Large intestine (tissue), 3 donors: ENCODE data around the gene E2F1. TPM values are rescaled to one million over a fixed set of nuclear protein-coding genes. Genes with fewer than 3 reads are reported as not detected.
A peak's percentile ranks its signal among the peaks of the same experiment; 100 is the strongest.

ENCODE experiments used
- DNase-seq, 2 donors: peaks; one replicate each; pipeline versions ENCODE4 v3.0.0 to v3.0.0-alpha.2; 2013
- H3K27ac ChIP-seq: one replicate; pipeline ENCODE4 v1.5.1; 2013; ENCODE audit warnings: low read length
- H3K27me3 ChIP-seq: 2 replicates; pipeline ENCODE4 v1.6.1; 2013; ENCODE audit warnings: low read length; ENCODE audit not compliant: control insufficient read depth, insufficient read depth
- H3K36me3 ChIP-seq: 2 replicates; pipeline ENCODE4 v1.6.1; 2013; ENCODE audit warnings: low read length; ENCODE audit not compliant: control insufficient read depth, insufficient read depth
- H3K4me1 ChIP-seq: one replicate; pipeline ENCODE4 v1.6.1; 2013; ENCODE audit warnings: low read length; ENCODE audit not compliant: control insufficient read depth, insufficient read depth
- H3K4me3 ChIP-seq: one replicate; pipeline ENCODE4 v1.5.1; 2013; ENCODE audit warnings: low read length
- H3K9me3 ChIP-seq: one replicate; pipeline ENCODE4 v1.6.1; 2013; ENCODE audit warnings: mild to moderate bottlenecking, low read depth, low read length, moderate library complexity; ENCODE audit not compliant: control insufficient read depth
- WGBS: methylation state at CpG from one replicate; pipeline ENCODE4 v1.1.5; 2013; ENCODE audit warnings: low lambda C conversion rate; ENCODE audit not compliant: insufficient coverage; 5-methylcytosine and 5-hydroxymethylcytosine counted together
- polyA plus RNA-seq: library from polyadenylated mRNA; unstranded; fragments of 120-200 nt; gene quantifications from one replicate; pipeline ENCODE4 v1.2.1, GENCODE V29; 2013

The E2F1 gene
- polyA plus RNA-seq, 1 donor: 8.5 TPM

GRCh38 chr20:33687370-33687915 lies 1.3 kb upstream of the E2F1 start:
- Histone ChIP-seq H3K9me3 (no peaks in the 10 kb centered on the region), H3K27ac (no peak overlapping the region)
- no CpG with 5 or more reads among the region's 8 CpGs for WGBS

GRCh38 chr20:33686984-33687366 lies 790 bp upstream of the E2F1 start:
- no peak for DNase-seq
- H3K36me3 ChIP-seq: no peaks in the 10 kb centered on the region
- H3K4me3 ChIP-seq: no peak overlapping the region
- H3K4me1 ChIP-seq: peaks cover 30% of the 10 kb centered on the region
- H3K27ac ChIP-seq: no peak overlapping the region
- H3K9me3 ChIP-seq: no peaks in the 10 kb centered on the region
- no peaks in the 10 kb centered on the region for H3K27me3 ChIP-seq
- WGBS: no CpG with 5 or more reads among the region's 14 CpGs

More at GRCh38 chr20:33687370-33687915, 1.3 kb upstream of the E2F1 start:
- no peak overlapping the region for H3K4me3 ChIP-seq
- no peaks in the 10 kb centered on the region for H3K27me3 ChIP-seq
- H3K36me3 ChIP-seq: no peaks in the 10 kb centered on the region
- no peak for DNase-seq
- H3K4me1 ChIP-seq: peaks cover 30% of the 10 kb centered on the region

- WGBS: no CpG with 5 or more reads among the region's 53 CpGs
- peak overlapping the region; percentile 46 for H3K4me3 ChIP-seq
- DNase-seq: peak in 1 of 2 donors; percentile 60
- no peaks in the 10 kb centered on the region for H3K9me3 ChIP-seq
- H3K4me1 ChIP-seq: peaks cover 30% of the 10 kb centered on the region
- no peaks in the 10 kb centered on the region for H3K27me3 ChIP-seq
- no peaks in the 10 kb centered on the region for H3K36me3 ChIP-seq
- peak overlapping the region; percentile 12 for H3K27ac ChIP-seq
These were observed 671 bp downstream of the E2F1 start for GRCh38 chr20:33685328-33686099.

GRCh38 chr20:33684533-33685327 lies 1.5 kb downstream of the E2F1 start:
- peaks cover 30% of the 10 kb centered on the region for H3K4me1 ChIP-seq
- H3K36me3 ChIP-seq: no peaks in the 10 kb centered on the region
- peak overlapping the region; percentile 12 for H3K27ac ChIP-seq
- WGBS: 20% methylated on average over 1 of the region's 10 CpGs
- H3K4me3 ChIP-seq: peak overlapping the region; percentile 46
- no peaks in the 10 kb centered on the region for H3K27me3 ChIP-seq
- H3K9me3 ChIP-seq: no peaks in the 10 kb centered on the region
- no peak for DNase-seq

- peaks cover 3% of the 10 kb centered on the region for H3K36me3 ChIP-seq
- no peaks in the 10 kb centered on the region for H3K27me3 ChIP-seq
- no peak overlapping the region for H3K4me3 ChIP-seq
- WGBS: no CpG with 5 or more reads among the region's 9 CpGs
- no peak overlapping the region for H3K27ac ChIP-seq
- H3K9me3 ChIP-seq: no peaks in the 10 kb centered on the region
- DNase-seq: no peak
- peaks cover 21% of the 10 kb centered on the region for H3K4me1 ChIP-seq
These were observed 4.3 kb downstream of the E2F1 start for GRCh38 chr20:33681728-33682353.

- WGBS: no CpG with 5 or more reads among the region's 5 CpGs
- DNase-seq: no peak
- Histone ChIP-seq H3K4me1 (peaks cover 19% of the 10 kb centered on the region), H3K9me3 (no peaks in the 10 kb centered on the region), H3K27me3 (no peaks in the 10 kb centered on the region), H3K27ac (no peak overlapping the region), H3K4me3 (no peak overlapping the region), H3K36me3 (peaks cover 3% of the 10 kb centered on the region)
These were observed 4.9 kb downstream of the E2F1 start for GRCh38 chr20:33681288-33681687.

GRCh38 chr20:33680686-33681085 lies 5.5 kb downstream of the E2F1 start:
- H3K4me3 ChIP-seq: no peak overlapping the region
- peaks cover 3% of the 10 kb centered on the region for H3K36me3 ChIP-seq
- DNase-seq: no peak
- H3K4me1 ChIP-seq: peaks cover 22% of the 10 kb centered on the region
- H3K27ac ChIP-seq: no peak overlapping the region
- no CpG with 5 or more reads among the region's 2 CpGs for WGBS
- H3K9me3 ChIP-seq: no peaks in the 10 kb centered on the region
- H3K27me3 ChIP-seq: no peaks in the 10 kb centered on the region

- no peaks in the 10 kb centered on the region for H3K9me3 ChIP-seq
- H3K4me3 ChIP-seq: no peak overlapping the region
- no peak for DNase-seq
- H3K27me3 ChIP-seq: no peaks in the 10 kb centered on the region
- no peak overlapping the region for H3K27ac ChIP-seq
- no CpG with 5 or more reads among the region's 20 CpGs for WGBS
- H3K36me3 ChIP-seq: peaks cover 3% of the 10 kb centered on the region
- H3K4me1 ChIP-seq: peaks cover 23% of the 10 kb centered on the region
These were observed 6.3 kb downstream of the E2F1 start for GRCh38 chr20:33679758-33680485.

- H3K9me3 ChIP-seq: no peaks in the 10 kb centered on the region
- peaks cover 24% of the 10 kb centered on the region for H3K4me1 ChIP-seq
- no peaks in the 10 kb centered on the region for H3K27me3 ChIP-seq
- H3K27ac ChIP-seq: no peak overlapping the region
- no peak overlapping the region for H3K4me3 ChIP-seq
- no peak for DNase-seq
- no CpG with 5 or more reads among the region's 15 CpGs for WGBS
- H3K36me3 ChIP-seq: peaks cover 3% of the 10 kb centered on the region
These were observed 8.0 kb downstream of the E2F1 start for GRCh38 chr20:33677991-33678702.
